Adipocyte (in vitro differentiated cells): ENCODE measurements around the gene MYO18A.

Experiments used
- DNase-seq: peaks from one replicate; pipeline ENCODE4 v3.0.0-alpha.2; 2015; ENCODE audit warnings: low read depth
- H3K27me3 ChIP-seq: replicated peaks from 2 replicates; pipeline ENCODE4 v1.7.0; 2013; ENCODE audit warnings: mild to moderate bottlenecking, low read length, moderate library complexity; ENCODE audit not compliant: control insufficient read depth, insufficient read depth
- H3K36me3 ChIP-seq: 2 replicates; pipeline ENCODE4 v1.7.0; 2013; ENCODE audit warnings: low read length, mild to moderate bottlenecking, moderate library complexity; ENCODE audit not compliant: control insufficient read depth, insufficient read depth, severe bottlenecking
- H3K4me1 ChIP-seq: 2 replicates; pipeline ENCODE4 v1.7.0; 2013; ENCODE audit warnings: mild to moderate bottlenecking, low read length, moderate library complexity; ENCODE audit not compliant: control insufficient read depth, insufficient read depth
- H3K4me3 ChIP-seq: 2 replicates; pipeline ENCODE4 v1.7.0; 2013; ENCODE audit warnings: mild to moderate bottlenecking, low read length, moderate library complexity
- H3K9ac ChIP-seq: 2 replicates; pipeline ENCODE4 v1.7.0; 2013; ENCODE audit warnings: mild to moderate bottlenecking, low read length, moderate library complexity
- H3K9me3 ChIP-seq: 2 replicates; pipeline ENCODE4 v1.7.0; 2013; ENCODE audit warnings: mild to moderate bottlenecking, low read length, moderate library complexity; ENCODE audit not compliant: control insufficient read depth

Gene MYO18A

DNA sequence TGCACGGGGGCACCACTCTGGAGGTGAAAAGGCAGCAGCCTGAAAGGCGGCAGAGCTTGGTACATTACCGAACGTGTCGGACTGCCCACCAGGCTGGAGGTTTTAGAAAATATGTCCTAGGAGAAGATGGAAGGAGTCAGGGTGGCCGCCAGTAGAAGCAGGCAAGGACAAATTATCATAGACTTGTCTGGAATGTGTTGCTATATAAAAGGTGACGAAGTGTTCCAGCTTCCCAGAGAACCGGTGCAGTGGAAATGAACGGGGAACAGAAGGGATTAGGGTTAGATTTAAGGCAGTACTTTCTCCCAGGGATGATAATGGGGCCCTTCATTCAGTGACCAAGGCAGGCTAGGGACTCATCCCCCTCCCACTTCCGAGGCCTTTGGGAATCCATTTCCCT, 109.9 kb downstream of the MYO18A start:
- no peaks in the 10 kb centered on the region for H3K36me3 ChIP-seq
- DNase-seq: no peak
- H3K4me3 ChIP-seq: no peak overlapping the region
- H3K9me3 ChIP-seq: no peaks in the 10 kb centered on the region
- H3K4me1 ChIP-seq: peaks cover 5% of the 10 kb centered on the region
- H3K27me3 ChIP-seq: peaks cover 54% of the 10 kb centered on the region
- no peak overlapping the region for H3K9ac ChIP-seq

DNA sequence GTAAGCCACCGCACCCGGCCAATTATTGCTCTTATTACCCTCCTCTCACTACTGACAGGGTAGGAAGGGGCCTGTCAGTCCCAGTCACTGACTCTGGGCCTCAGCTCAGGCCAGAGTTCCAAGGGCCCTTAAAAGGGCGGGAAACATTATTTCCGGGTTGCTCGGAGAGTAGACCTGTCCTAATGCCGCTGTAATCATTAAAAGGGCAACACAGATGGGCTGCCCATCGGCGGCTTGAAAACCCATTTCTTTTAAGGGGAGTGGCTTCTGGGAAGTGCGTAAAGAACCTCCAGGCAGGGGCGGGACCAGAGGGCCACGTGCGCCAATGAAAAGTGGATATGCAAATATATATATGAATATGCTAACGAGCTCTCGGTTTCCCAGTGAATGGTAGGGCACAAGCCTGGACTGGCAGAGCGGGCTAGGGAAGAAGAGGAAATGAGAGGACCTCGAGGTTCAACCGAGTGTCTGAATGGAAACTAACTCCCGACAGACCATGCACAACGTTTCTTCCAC, 110.6 kb downstream of the MYO18A start:
- H3K4me1 ChIP-seq: peaks cover 5% of the 10 kb centered on the region
- no peaks in the 10 kb centered on the region for H3K9me3 ChIP-seq
- no peak overlapping the region for H3K4me3 ChIP-seq
- H3K27me3 ChIP-seq: peaks cover 58% of the 10 kb centered on the region
- H3K9ac ChIP-seq: no peak overlapping the region
- no peaks in the 10 kb centered on the region for H3K36me3 ChIP-seq
- DNase-seq: no peak

DNA sequence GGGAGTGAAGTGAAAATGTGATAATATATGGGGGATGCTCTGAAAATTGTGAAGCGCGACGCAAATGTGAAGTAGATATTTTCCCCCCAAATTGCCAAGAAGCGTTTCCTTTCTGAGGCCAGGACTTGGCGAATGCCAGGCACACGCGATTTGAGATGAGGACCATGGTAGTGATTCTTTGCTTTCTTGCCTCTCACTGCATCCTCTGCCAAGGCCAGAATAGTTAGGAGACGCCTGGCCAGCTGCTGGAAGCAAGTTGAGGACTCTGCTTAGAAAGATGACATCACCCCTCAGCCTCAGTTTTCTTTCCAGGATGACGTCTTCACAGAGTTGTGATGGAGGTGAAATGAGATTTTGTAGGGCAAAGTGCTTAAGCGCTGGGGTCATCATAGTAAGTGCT, 111.4 kb downstream of the MYO18A start:
- no peaks in the 10 kb centered on the region for H3K36me3 ChIP-seq
- H3K9ac ChIP-seq: no peak overlapping the region
- peaks cover 57% of the 10 kb centered on the region for H3K27me3 ChIP-seq
- no peak overlapping the region for H3K4me3 ChIP-seq
- H3K4me1 ChIP-seq: peaks cover 5% of the 10 kb centered on the region
- H3K9me3 ChIP-seq: no peaks in the 10 kb centered on the region
- no peak for DNase-seq

DNA sequence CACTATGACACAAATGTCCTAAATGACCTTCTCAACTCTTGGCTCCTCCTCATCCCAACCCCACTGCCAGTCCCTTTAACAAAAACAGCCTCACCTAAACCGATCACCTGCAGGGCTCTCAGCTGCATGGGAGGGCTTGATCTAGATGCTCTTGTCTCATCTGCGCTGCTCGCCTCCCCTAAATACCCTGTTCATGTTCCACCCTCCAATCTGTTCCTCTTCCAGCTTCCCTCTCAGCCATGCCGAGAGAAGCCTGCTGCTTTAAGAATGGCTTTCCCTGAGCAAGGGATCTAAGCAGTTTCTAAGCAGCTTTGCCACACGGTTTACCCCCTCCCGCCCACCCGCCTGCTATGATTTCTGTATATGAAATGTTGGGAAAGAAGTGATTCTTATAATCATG, 113.6 kb downstream of the MYO18A start:
- no peak overlapping the region for H3K4me3 ChIP-seq

DNA sequence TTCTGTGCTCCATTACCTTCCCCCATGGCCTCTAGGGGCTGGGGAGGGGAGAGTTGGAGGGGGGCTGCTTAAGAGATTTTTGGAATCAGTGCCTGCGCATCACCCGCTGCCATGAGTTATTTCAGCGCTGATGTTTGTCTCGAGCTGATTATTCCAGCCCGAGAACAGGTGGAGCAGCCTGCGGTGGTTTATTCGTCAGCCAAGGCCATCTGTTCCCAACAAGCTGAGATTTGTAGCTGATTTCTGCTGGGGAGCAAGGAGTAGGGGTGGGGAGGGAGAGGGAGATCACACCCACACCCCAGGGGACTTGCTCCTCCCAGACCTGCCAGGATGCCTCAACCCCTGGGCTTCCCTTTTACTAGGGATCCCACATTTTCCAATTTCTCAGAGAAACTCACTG, 114.2 kb downstream of the MYO18A start:
- H3K9me3 ChIP-seq: no peaks in the 10 kb centered on the region
- peaks cover 38% of the 10 kb centered on the region for H3K27me3 ChIP-seq
- no peaks in the 10 kb centered on the region for H3K36me3 ChIP-seq
- no peak overlapping the region for H3K4me3 ChIP-seq
- DNase-seq: no peak
- no peak overlapping the region for H3K9ac ChIP-seq
- peaks cover 5% of the 10 kb centered on the region for H3K4me1 ChIP-seq

More for the DNA sequence above, 113.6 kb downstream of the MYO18A start:
- H3K9me3 ChIP-seq: no peaks in the 10 kb centered on the region
- H3K4me1 ChIP-seq: peaks cover 5% of the 10 kb centered on the region
- H3K9ac ChIP-seq: no peak overlapping the region
- no peak for DNase-seq
- H3K36me3 ChIP-seq: no peaks in the 10 kb centered on the region
- H3K27me3 ChIP-seq: peaks cover 44% of the 10 kb centered on the region

DNA sequence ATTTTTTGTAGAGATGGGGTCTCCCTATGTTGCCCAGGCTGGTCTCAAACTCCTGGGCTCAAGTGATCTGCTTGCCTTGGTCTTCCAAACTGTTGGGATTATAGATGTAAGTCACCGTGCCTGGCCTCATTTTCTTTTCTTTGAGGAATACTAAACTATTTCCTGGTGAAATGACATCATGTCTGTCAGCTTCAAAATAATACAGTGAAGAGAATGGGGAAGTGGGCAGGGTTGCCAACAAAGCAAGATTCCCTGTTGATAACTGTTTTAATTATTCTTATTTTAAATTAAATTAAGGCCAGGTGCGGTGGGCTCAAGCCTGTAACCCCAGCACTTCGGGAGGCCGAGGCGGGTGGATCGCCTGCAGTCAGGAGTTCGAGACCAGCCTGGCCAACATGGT, 116.2 kb downstream of the MYO18A start:
- H3K4me3 ChIP-seq: no peak overlapping the region
- no peak overlapping the region for H3K9ac ChIP-seq
- H3K27me3 ChIP-seq: peaks cover 22% of the 10 kb centered on the region
- DNase-seq: no peak
- H3K4me1 ChIP-seq: no peaks in the 10 kb centered on the region
- no peaks in the 10 kb centered on the region for H3K36me3 ChIP-seq
- no peaks in the 10 kb centered on the region for H3K9me3 ChIP-seq

DNA sequence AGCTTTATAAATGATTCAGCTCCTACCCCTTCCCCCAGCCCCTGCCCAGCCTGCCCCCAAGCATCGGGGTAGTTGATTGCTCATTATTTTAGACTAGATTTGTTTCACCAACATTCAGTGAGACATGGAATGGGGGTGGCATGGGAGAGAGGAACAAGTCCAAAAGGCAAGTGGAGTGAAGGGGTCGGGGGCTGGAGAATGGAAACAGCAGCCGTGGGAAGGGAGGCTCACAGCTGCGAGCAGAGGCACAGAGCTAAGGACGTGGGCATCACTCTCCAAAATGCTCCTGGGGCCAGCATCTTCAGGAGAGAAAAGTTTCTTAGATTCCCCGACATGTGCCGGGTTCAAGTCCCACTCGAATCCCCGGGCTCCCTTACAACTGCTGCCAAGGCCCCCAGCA, 118.0 kb downstream of the MYO18A start:
- Histone ChIP-seq H3K9me3 (no peaks in the 10 kb centered on the region), H3K36me3 (no peaks in the 10 kb centered on the region), H3K4me3 (no peak overlapping the region), H3K4me1 (no peaks in the 10 kb centered on the region), H3K27me3 (peaks cover 27% of the 10 kb centered on the region), H3K9ac (no peak overlapping the region)
- no peak for DNase-seq

DNA sequence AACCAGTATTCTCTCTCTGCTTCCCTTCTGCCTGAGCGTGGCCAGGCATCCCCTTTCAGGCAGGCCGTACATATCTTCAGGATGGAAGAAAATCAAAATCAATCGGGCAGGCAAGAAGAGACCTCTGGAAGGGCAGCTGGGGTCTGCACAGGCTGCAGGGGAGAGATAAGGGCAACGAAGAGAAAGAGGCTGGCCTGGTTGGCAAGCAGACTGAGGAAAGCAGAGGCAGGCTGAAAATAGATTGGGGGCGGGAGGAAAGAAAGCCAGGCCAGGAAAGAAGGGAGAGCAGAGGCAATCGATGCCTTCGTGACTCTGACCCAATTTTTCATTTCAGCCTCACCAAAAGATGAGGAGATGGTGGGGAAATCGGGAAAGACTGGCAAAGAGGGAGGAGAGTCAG, 119.2 kb downstream of the MYO18A start:
- no peaks in the 10 kb centered on the region for H3K4me1 ChIP-seq

DNA sequence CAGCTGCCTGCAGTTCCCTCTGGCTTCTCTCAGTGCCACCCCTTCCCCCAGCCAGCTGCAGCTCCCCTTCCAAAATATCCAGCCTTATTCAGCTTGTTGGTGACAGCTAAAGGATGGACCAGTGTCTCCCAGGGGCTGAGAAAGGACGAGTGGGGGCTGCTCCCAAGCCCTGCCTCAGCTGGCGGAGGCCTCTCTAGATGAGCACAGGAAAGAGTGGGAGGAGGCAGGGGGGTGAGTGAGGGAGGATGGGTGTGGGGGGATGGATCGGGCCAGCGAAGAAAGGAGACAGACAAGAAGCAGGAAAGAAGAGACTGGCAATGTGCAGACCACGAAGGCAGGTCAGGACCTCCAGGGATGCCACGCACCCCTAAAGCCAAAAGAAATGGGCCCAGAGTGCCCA, 119.7 kb downstream of the MYO18A start:
- peaks cover 31% of the 10 kb centered on the region for H3K27me3 ChIP-seq
- H3K36me3 ChIP-seq: no peaks in the 10 kb centered on the region
- no peak overlapping the region for H3K4me3 ChIP-seq
- no peak overlapping the region for H3K9ac ChIP-seq
- DNase-seq: no peak
- H3K9me3 ChIP-seq: no peaks in the 10 kb centered on the region
- no peaks in the 10 kb centered on the region for H3K4me1 ChIP-seq

More for the DNA sequence above, 119.2 kb downstream of the MYO18A start:
- Histone ChIP-seq H3K36me3 (no peaks in the 10 kb centered on the region), H3K9me3 (no peaks in the 10 kb centered on the region), H3K27me3 (peaks cover 30% of the 10 kb centered on the region), H3K4me3 (no peak overlapping the region), H3K9ac (no peak overlapping the region)
- DNase-seq: no peak

DNA sequence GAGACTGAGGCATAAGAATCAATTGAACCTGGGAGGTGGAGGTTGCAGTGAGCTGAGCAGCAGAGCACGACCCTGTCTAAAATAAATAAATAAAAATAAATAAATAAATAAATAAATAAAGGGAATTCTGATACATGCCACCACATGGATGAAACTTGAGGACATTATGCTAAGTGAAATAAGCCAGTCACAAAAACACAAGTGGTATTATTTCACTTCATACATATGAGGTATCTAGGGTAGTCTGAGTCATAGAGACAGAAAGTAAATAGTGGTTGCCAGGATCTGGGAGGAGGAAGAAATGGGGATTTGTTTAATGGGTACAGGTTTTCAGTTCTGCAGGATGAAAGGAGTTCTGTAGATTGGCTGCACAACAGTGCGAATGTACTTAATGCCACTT, 120.9 kb downstream of the MYO18A start:
- Histone ChIP-seq H3K27me3 (peaks cover 37% of the 10 kb centered on the region), H3K9ac (no peak overlapping the region), H3K4me1 (no peaks in the 10 kb centered on the region), H3K4me3 (no peak overlapping the region), H3K9me3 (no peaks in the 10 kb centered on the region), H3K36me3 (no peaks in the 10 kb centered on the region)
- DNase-seq: peak; percentile 35

DNA sequence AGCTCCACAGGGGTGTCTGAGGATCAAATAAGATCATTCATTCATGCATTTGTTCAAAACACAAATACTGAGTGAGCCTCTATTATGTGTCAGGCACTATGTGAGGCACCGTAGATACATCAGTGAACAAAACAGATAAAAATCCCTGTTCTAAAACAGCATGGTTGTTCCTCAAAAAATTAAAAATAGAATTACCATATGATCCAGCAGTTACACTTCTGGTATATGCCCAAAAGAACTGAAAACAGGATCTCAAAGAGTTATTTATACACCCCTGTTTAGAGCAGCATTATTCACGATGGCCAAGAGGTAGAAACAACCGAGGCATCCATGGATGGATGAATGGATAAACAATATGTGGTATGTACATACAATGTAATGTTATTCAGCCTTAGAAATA, 121.8 kb downstream of the MYO18A start:
- Histone ChIP-seq H3K9ac (no peak overlapping the region), H3K36me3 (no peaks in the 10 kb centered on the region), H3K4me3 (no peak overlapping the region), H3K4me1 (no peaks in the 10 kb centered on the region), H3K9me3 (no peaks in the 10 kb centered on the region), H3K27me3 (peaks cover 45% of the 10 kb centered on the region)
- DNase-seq: no peak

DNA sequence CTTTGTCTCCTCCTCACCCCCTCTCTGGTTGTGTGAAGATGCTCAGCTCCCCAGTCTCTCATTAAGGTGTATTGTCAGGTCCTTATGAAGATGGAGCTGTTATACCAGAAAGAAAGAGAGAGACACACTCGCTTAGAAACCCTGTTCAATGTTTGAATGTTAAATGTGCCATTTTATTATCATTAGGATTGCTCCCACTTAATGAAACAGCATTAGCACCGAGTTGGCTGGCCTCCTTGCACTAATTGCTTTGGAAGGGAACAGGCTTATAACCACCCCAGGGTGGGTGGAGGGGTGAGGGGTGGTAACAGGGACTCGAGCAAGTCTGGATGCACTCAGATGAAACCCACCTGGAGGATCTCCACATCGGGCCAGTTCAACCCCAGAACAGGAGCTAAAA, 122.8 kb downstream of the MYO18A start:
- Histone ChIP-seq H3K27me3 (peaks cover 51% of the 10 kb centered on the region), H3K4me1 (no peaks in the 10 kb centered on the region), H3K9ac (no peak overlapping the region), H3K36me3 (no peaks in the 10 kb centered on the region), H3K9me3 (no peaks in the 10 kb centered on the region), H3K4me3 (no peak overlapping the region)
- no peak for DNase-seq
